NCI-H510A treated with DMSO at 0.1 percent for 48 hours (cell line): ENCODE data around the gene PLCXD1.
"Not testable (repeated sequence)": the region's sequence is repeated elsewhere in the genome, so short reads cannot be mapped to it uniquely, and the experiment has no call there.

Experiments
- DNase-seq: peaks from one replicate; lab custom pipeline; 2025; lab: John Stamatoyannopoulos, UW

The PLCXD1 gene

GRCh38 chrX:281166-281999, at the start of gene PLCXD1:
Gene PLCXD1 (plus strand): TSS chrX:281381. CDS start chrX:284188, 2,807 bp downstream.
- DNase-seq: no peak

GRCh38 chrX:231637-232277, 49.4 kb upstream of the PLCXD1 start:
- not testable (repeated sequence) for DNase-seq

- DNase-seq: not testable (repeated sequence)
These were observed 48.9 kb upstream of the PLCXD1 start for GRCh38 chrX:232278-232655.

GRCh38 chrX:236201-236600, 45.0 kb upstream of the PLCXD1 start:
- not testable (repeated sequence) for DNase-seq

GRCh38 chrX:250965-251364, 30.2 kb upstream of the PLCXD1 start:
- no peak for DNase-seq

- not testable (repeated sequence) for DNase-seq
These were observed 29.6 kb upstream of the PLCXD1 start for GRCh38 chrX:251396-252243.

GRCh38 chrX:252244-252956, 28.8 kb upstream of the PLCXD1 start:
- no peak for DNase-seq

- DNase-seq: no peak
These were observed 28.3 kb upstream of the PLCXD1 start for GRCh38 chrX:252957-253291.

GRCh38 chrX:253451-254297, 27.5 kb upstream of the PLCXD1 start:
- no peak for DNase-seq

GRCh38 chrX:254630-255215, 26.5 kb upstream of the PLCXD1 start:
- DNase-seq: no peak

- DNase-seq: no peak
These were observed 25.3 kb upstream of the PLCXD1 start for GRCh38 chrX:255923-256331.

- not testable (repeated sequence) for DNase-seq
These were observed 24.1 kb upstream of the PLCXD1 start for GRCh38 chrX:257054-257453.

GRCh38 chrX:257681-258289, 23.4 kb upstream of the PLCXD1 start:
- no peak for DNase-seq

- no peak for DNase-seq
These were observed 22.7 kb upstream of the PLCXD1 start for GRCh38 chrX:258291-259040.

- DNase-seq: no peak
These were observed 21.4 kb upstream of the PLCXD1 start for GRCh38 chrX:259692-260355.

- DNase-seq: no peak
These were observed 19.8 kb upstream of the PLCXD1 start for GRCh38 chrX:261167-261918.

GRCh38 chrX:261919-262352, 19.2 kb upstream of the PLCXD1 start:
- DNase-seq: no peak

GRCh38 chrX:262381-262909, 18.7 kb upstream of the PLCXD1 start:
- no peak for DNase-seq
